ENCODE results near the gene GOLGA3.
"Not testable (repeated sequence)": the region's sequence is repeated elsewhere in the genome, so short reads cannot be mapped to it uniquely, and the experiment has no call there.

The GOLGA3 gene

GRCh38 chr12:132818562-132818961 lies 10.1 kb downstream of the GOLGA3 start:
- TF ChIP-seq, protein P1, sequence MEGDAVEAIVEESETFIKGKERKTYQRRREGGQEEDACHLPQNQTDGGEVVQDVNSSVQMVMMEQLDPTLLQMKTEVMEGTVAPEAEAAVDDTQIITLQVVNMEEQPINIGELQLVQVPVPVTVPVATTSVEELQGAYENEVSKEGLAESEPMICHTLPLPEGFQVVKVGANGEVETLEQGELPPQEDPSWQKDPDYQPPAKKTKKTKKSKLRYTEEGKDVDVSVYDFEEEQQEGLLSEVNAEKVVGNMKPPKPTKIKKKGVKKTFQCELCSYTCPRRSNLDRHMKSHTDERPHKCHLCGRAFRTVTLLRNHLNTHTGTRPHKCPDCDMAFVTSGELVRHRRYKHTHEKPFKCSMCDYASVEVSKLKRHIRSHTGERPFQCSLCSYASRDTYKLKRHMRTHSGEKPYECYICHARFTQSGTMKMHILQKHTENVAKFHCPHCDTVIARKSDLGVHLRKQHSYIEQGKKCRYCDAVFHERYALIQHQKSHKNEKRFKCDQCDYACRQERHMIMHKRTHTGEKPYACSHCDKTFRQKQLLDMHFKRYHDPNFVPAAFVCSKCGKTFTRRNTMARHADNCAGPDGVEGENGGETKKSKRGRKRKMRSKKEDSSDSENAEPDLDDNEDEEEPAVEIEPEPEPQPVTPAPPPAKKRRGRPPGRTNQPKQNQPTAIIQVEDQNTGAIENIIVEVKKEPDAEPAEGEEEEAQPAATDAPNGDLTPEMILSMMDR (IDR thresholded peaks at IDR 0.05; ENCODE audit: insufficient read depth, missing control alignments): no peak
- no peak for FAIRE-seq
- no peak for DNase-seq (ENCODE audit: insufficient read length, low spot score)

GRCh38 chr12:132814232-132814631 lies 14.4 kb downstream of the GOLGA3 start:
- FAIRE-seq: no peak
- no peak for DNase-seq (ENCODE audit: insufficient read length, low spot score)
- TF ChIP-seq, protein P1 (IDR thresholded peaks at IDR 0.05; ENCODE audit: insufficient read depth, missing control alignments): no peak

DNA sequence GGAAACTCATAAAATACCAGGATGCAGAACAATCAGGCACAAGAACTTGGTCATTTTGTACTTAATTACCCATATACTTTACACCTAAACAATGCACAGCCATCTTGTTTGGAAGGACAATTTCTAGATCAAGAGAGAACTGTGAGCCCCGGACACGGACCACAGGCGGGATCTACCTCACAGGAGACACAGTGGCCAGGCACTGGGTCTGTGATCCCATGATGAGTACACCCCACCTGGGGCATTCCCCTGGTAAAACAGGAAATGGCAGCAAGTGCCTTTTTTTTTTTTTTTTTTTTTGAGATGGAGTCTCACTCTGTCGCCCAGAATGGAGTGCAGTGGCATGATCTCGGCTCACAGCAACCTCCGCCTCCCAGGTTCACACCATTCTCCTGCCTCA lies 15.2 kb downstream of the GOLGA3 start:
- no peak for FAIRE-seq
- DNase-seq (ENCODE audit: insufficient read length, low spot score): no peak
- TF ChIP-seq, protein P1 (IDR thresholded peaks at IDR 0.05; ENCODE audit: insufficient read depth, missing control alignments): no peak

DNA sequence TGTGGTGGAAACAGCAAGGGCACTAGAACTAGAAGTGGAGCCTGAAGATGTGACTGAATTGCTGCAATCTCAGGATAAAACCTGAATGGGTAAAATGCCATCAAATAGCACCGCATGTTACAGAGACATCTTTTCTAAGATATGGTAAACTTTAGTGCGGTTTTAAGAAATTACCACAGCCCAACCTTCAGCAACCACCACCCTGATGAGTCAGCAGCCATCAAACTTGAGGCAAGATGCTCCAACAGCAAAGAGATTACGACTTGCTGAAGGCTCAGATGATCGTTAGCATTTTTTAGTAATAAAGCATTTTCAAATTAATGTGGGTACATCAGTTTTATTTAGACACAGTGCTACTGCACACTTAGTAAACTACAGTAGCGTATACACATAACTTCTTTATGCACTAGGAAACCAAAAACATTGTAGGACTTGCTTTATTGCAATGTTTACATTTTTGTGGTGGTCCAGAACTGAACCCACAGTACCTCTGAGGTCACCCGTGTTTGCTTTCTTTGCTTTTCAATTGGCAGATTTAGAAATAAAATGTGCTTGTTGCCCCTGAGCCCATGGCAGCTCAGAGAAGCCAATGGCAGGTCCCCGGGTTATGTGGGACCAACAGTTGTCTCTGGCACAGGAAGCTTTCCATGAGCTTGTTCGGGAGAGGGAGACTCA lies 15.9 kb downstream of the GOLGA3 start:
- no peak for DNase-seq (ENCODE audit: insufficient read length, low spot score)
- FAIRE-seq: no peak
- TF ChIP-seq, protein P1 (IDR thresholded peaks at IDR 0.05; ENCODE audit: insufficient read depth, missing control alignments): no peak

DNA sequence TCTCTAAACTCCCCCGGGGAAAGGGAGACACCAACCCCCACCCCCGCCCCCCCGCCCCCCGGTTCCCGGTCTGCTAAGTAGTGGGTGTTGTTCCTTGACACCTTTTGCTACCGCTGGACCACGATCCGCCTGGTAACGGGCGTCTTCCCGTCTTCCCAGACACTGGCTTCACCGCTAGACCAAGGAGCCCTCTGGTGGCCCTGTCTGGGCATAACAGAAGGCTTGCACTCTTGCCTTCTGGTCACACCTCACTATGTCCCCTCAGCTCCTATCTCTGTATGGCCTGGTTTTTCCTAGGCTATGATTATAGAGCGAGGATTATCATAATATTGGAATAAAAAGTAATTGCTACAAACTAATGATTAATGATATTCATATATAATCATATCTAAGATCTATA lies 19.3 kb downstream of the GOLGA3 start:
- FAIRE-seq; DNase-seq (ENCODE audit: insufficient read length, low spot score): not testable (repeated sequence)
- TF ChIP-seq, protein P1 (IDR thresholded peaks at IDR 0.05; ENCODE audit: insufficient read depth, missing control alignments): peak; percentile 30

DNA sequence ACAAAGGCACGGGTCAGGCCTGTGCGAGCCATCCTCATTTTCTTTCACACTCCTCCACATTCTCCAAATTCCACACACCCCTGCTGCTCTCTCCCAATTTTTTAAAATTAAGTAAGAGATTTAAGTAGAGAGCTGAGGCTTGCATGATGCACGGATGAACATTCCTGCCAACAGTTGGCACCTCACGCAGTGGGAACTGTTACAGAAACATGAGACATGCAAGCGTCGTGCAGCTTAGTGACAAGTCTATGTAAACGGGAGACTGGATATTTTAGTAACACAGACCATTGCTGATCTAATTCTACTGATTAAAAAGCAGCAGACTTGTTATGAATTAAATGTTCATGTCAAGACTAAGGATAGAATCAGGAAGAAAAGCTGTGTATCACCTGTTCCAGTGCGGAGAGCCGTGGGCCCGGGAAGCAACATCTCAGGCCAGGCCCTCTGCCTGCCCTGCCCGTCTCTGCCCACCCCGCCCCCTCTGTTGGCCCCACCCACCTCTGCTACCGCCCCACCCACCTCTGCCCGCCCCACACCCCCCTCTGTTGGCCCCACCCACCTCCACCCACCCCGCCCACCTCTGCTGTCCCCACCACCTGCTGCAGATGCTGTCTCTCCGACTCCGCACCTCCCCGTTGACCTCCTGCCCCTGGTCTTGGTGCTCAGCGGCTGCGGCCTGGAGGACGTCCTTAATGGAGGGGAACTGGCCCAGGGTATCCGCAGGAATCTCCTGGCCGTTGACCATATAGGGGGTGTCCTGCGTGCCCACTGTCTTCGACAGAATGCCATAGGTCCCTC lies 21.2 kb downstream of the GOLGA3 start:
- FAIRE-seq: no peak
- TF ChIP-seq, protein P1 (IDR thresholded peaks at IDR 0.05; ENCODE audit: insufficient read depth, missing control alignments): no peak
- peak; percentile 58 for DNase-seq (ENCODE audit: insufficient read length, low spot score)

DNA sequence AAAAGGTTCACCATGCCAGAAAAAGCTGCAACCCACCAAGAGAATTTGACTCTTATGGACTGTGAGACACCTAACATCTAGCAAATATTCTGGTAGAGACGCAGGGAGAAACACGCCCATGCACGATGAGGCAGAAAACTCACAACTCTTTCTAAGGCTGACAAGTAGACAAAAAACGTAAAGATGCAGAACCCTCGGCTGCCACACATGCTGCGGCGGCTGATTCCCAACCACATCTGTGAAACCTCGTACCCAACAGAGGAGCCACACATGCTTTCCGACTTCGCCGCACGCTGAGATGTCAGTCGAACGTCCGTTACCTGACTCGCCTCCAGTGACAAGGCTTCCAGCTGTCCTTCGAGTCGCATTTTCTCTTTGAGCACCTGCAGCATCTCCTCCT lies 21.8 kb downstream of the GOLGA3 start:
- DNase-seq (ENCODE audit: insufficient read length, low spot score) (no peak), FAIRE-seq (no peak)
- TF ChIP-seq, protein P1 (IDR thresholded peaks at IDR 0.05; ENCODE audit: insufficient read depth, missing control alignments): no peak

Measured in D721Med (cell line).